ENCODE results near the gene ADAMTS20.

DNA sequence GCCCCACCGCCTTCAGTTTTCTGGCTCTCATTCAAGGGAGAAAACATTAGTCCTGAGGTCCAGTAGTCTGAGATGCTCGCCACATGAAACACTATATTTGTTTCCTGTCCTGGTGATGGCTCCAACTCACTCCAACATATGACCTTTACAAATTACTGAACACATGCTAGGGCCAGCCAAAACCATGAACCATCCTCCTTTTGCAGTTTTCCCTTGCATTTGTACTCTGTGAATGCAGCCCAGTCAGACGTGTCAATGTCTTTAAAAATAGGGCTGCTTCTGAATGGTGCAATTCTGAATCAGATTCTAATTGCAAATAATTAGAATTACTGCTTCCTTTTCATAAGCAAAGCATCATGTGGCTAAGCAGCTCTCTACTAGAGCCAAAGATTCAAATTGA is 36.0 kb downstream of the ADAMTS20 start:
- TF ChIP-seq, protein P1, sequence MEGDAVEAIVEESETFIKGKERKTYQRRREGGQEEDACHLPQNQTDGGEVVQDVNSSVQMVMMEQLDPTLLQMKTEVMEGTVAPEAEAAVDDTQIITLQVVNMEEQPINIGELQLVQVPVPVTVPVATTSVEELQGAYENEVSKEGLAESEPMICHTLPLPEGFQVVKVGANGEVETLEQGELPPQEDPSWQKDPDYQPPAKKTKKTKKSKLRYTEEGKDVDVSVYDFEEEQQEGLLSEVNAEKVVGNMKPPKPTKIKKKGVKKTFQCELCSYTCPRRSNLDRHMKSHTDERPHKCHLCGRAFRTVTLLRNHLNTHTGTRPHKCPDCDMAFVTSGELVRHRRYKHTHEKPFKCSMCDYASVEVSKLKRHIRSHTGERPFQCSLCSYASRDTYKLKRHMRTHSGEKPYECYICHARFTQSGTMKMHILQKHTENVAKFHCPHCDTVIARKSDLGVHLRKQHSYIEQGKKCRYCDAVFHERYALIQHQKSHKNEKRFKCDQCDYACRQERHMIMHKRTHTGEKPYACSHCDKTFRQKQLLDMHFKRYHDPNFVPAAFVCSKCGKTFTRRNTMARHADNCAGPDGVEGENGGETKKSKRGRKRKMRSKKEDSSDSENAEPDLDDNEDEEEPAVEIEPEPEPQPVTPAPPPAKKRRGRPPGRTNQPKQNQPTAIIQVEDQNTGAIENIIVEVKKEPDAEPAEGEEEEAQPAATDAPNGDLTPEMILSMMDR (IDR thresholded peaks at IDR 0.05): no peak
- no peak for TF ChIP-seq POLR2A (IDR thresholded peaks at IDR 0.05)

All from esophagus squamous epithelium (tissue), 4 donors.